MM.1S (cell line): ENCODE results near the gene TRIM8.
A peak's percentile ranks its signal among the peaks of the same experiment; 100 is the strongest.

ENCODE experiments used
- DNase-seq: peaks from one replicate; pipeline ENCODE4 v3.0.0-alpha.2; 2015
- H2AFZ ChIP-seq: fragments of 300-600 bp; sonication (generic); 2 replicates; pipeline ENCODE4 v1.6.0; 2016; ENCODE audit warnings: antibody characterized with exemption, low read length
- H3F3A ChIP-seq: fragments of 300-600 bp; sonication (generic); 2 replicates; pipeline ENCODE4 v1.6.1; 2016; ENCODE audit warnings: mild to moderate bottlenecking, antibody characterized with exemption, low read length, moderate library complexity, mixed read lengths; ENCODE audit not compliant: insufficient read depth
- H3K27ac ChIP-seq: fragments of 300-600 bp; sonication (generic); 2 replicates; pipeline ENCODE4 v1.5.1; 2016; ENCODE audit warnings: mild to moderate bottlenecking, low read length
- H3K27me3 ChIP-seq: fragments of 300-600 bp; sonication (generic); replicated peaks from 2 replicates; pipeline ENCODE4 v1.6.0; 2016; ENCODE audit warnings: low read length; ENCODE audit not compliant: insufficient read depth
- H3K36me3 ChIP-seq: fragments of 300-600 bp; sonication (generic); replicated peaks from 2 replicates; pipeline ENCODE4 v1.6.1; 2016; ENCODE audit warnings: mild to moderate bottlenecking, low read length, mixed read lengths; ENCODE audit not compliant: insufficient read depth
- H3K4me1 ChIP-seq: fragments of 300-600 bp; sonication (generic); 2 replicates; pipeline ENCODE4 v1.6.1; 2016; ENCODE audit warnings: low read length, mixed read lengths
- H3K4me2 ChIP-seq: fragments of 300-600 bp; sonication (generic); 2 replicates; pipeline ENCODE4 v1.6.0; 2016; ENCODE audit warnings: low read depth, low read length
- H3K4me3 ChIP-seq: fragments of 300-600 bp; sonication (generic); 2 replicates; pipeline ENCODE4 v1.5.1; 2016; ENCODE audit warnings: low read length, mixed read lengths
- H3K79me2 ChIP-seq: fragments of 300-600 bp; sonication (generic); 2 replicates; pipeline ENCODE4 v1.6.1; 2016; ENCODE audit warnings: mixed run types, low read length, mixed read lengths
- H3K9ac ChIP-seq: fragments of 300-600 bp; sonication (generic); 2 replicates; pipeline ENCODE4 v1.6.1; 2016; ENCODE audit warnings: low read length, mixed read lengths
- H3K9me2 ChIP-seq: fragments of 300-600 bp; sonication (generic); replicated peaks from 2 replicates; pipeline ENCODE4 v1.6.1; 2016; ENCODE audit warnings: mild to moderate bottlenecking, low read length, mixed read lengths; ENCODE audit not compliant: insufficient read depth
- H3K9me3 ChIP-seq: fragments of 300-600 bp; sonication (generic); replicated peaks from 2 replicates; pipeline ENCODE4 v1.6.1; 2016; ENCODE audit warnings: mild to moderate bottlenecking, low read length, mixed read lengths; ENCODE audit not compliant: insufficient read depth
- H4K20me1 ChIP-seq: fragments of 300-600 bp; sonication (generic); 2 replicates; pipeline ENCODE4 v1.6.1; 2016; ENCODE audit warnings: mild to moderate bottlenecking, low read length, moderate library complexity, mixed read lengths; ENCODE audit not compliant: insufficient read depth
- EZH2 ChIP-seq: fragments of 300-600 bp; sonication (generic); optimal IDR thresholded peaks from 2 replicates; pipeline ENCODE3; 2017; ENCODE audit warnings: low read depth, mild to moderate bottlenecking, antibody characterized with exemption, low read length, mixed read lengths
- EZH2phosphoT487 ChIP-seq: fragments of 300-600 bp; sonication (generic); IDR thresholded peaks from 2 replicates; pipeline ENCODE4 v1.6.1; 2018; ENCODE audit warnings: antibody characterized with exemption, low read length
- TF ChIP-seq, protein P1 (sequence below): fragments of 300-600 bp; sonication (generic); IDR thresholded peaks from 2 replicates; pipeline ENCODE4 v1.5.1; 2016; ENCODE audit warnings: antibody characterized with exemption, low read length, mixed read lengths

TRIM8 gene

DNA sequence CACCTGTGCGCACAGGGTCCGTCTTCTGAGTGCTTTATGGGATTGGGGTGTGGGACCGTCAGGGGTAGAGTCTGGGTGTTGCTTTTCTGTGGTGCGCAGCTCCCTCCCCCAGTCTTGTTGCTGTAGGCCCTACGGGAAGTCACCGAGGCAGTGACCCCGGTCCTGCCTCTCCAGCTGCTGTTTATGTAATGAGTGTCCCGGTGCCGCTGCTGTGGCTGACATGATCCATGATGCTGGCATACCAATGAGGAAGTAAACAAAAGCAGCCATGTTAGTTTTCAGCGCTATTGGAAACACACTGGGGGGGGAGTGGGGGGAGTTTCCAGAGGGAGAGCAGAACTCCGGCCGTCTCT lies 1.1 kb downstream of the TRIM8 start:
- Histone ChIP-seq H3F3A (peaks cover 28% of the 10 kb centered on the region), H3K27ac (peak overlapping the region; percentile 94), H3K9ac (peak overlapping the region; percentile 94), H3K9me3 (no peaks in the 10 kb centered on the region), H4K20me1 (peaks cover 21% of the 10 kb centered on the region), H3K9me2 (no peaks in the 10 kb centered on the region), H2AFZ (peak overlapping the region; percentile 39; the same call in 1 of the 2 replicates), H3K27me3 (no peaks in the 10 kb centered on the region), H3K4me1 (peaks cover 36% of the 10 kb centered on the region), H3K79me2 (peaks cover 68% of the 10 kb centered on the region), H3K4me2 (peak overlapping the region; percentile 85), H3K4me3 (peak overlapping the region; percentile 94), H3K36me3 (no peaks in the 10 kb centered on the region)
- no peak for DNase-seq
- TF ChIP-seq, protein P1, sequence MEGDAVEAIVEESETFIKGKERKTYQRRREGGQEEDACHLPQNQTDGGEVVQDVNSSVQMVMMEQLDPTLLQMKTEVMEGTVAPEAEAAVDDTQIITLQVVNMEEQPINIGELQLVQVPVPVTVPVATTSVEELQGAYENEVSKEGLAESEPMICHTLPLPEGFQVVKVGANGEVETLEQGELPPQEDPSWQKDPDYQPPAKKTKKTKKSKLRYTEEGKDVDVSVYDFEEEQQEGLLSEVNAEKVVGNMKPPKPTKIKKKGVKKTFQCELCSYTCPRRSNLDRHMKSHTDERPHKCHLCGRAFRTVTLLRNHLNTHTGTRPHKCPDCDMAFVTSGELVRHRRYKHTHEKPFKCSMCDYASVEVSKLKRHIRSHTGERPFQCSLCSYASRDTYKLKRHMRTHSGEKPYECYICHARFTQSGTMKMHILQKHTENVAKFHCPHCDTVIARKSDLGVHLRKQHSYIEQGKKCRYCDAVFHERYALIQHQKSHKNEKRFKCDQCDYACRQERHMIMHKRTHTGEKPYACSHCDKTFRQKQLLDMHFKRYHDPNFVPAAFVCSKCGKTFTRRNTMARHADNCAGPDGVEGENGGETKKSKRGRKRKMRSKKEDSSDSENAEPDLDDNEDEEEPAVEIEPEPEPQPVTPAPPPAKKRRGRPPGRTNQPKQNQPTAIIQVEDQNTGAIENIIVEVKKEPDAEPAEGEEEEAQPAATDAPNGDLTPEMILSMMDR: no peak
- TF ChIP-seq EZH2phosphoT487 (no peak), EZH2 (no peak)

DNA sequence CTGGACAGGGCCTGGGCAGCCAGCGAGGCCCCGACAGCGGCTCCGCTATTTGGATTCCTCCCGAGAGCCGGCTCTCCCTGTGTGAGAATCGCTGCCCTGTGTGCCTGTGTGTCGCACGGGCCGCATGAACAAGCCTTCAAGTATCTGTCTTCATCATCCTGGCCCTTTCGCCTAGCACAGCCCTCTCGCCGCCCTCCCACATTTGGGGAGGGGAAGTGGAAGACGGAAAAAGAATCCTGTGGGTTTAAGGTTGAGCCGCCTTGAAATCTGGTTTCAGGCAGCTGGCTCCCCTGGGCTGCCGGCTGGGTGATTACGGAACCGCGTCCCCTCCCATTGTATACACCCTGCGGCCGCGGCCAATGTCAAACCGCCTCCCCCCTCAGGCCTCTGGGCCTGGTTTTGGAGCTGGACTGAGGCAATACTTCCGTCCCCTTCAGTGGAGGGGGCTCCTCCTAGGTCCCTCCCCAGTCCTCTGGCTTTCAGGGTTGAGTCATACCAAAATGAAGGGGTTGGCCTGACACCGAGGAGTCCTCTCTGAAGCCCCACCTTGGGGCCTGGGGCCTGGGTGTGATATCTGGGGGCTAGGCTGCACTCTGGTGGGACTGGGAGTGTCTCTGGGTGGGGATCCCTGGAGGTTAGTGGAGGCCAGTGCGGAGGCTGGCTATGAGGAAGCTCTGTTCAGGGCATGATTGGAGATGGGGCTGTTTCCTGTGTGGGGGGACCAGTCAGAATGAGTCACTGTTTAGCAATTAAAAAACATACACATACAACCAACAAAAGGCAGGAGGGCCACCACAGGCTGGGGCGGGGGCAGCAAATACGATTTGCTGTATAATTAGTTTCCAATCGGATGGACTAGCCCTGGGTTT lies 1.7 kb downstream of the TRIM8 start:
- H3K4me1 ChIP-seq: peaks cover 42% of the 10 kb centered on the region
- TF ChIP-seq EZH2phosphoT487: no peak
- TF ChIP-seq, protein P1: no peak
- no peak for TF ChIP-seq EZH2
- H2AFZ ChIP-seq: peak overlapping the region; percentile 25; the same call in 1 of the 2 replicates
- peak overlapping the region; percentile 94 for H3K4me3 ChIP-seq
- peaks cover 74% of the 10 kb centered on the region for H3K79me2 ChIP-seq
- peak overlapping the region; percentile 85 for H3K4me2 ChIP-seq
- peaks cover 23% of the 10 kb centered on the region for H4K20me1 ChIP-seq
- no peaks in the 10 kb centered on the region for H3K27me3 ChIP-seq
- no peaks in the 10 kb centered on the region for H3K36me3 ChIP-seq
- H3K9ac ChIP-seq: peak overlapping the region; percentile 94
- no peaks in the 10 kb centered on the region for H3K9me3 ChIP-seq
- no peaks in the 10 kb centered on the region for H3K9me2 ChIP-seq
- peak overlapping the region; percentile 94 for H3K27ac ChIP-seq
- DNase-seq: peak; percentile 85
- peaks cover 28% of the 10 kb centered on the region for H3F3A ChIP-seq

DNA sequence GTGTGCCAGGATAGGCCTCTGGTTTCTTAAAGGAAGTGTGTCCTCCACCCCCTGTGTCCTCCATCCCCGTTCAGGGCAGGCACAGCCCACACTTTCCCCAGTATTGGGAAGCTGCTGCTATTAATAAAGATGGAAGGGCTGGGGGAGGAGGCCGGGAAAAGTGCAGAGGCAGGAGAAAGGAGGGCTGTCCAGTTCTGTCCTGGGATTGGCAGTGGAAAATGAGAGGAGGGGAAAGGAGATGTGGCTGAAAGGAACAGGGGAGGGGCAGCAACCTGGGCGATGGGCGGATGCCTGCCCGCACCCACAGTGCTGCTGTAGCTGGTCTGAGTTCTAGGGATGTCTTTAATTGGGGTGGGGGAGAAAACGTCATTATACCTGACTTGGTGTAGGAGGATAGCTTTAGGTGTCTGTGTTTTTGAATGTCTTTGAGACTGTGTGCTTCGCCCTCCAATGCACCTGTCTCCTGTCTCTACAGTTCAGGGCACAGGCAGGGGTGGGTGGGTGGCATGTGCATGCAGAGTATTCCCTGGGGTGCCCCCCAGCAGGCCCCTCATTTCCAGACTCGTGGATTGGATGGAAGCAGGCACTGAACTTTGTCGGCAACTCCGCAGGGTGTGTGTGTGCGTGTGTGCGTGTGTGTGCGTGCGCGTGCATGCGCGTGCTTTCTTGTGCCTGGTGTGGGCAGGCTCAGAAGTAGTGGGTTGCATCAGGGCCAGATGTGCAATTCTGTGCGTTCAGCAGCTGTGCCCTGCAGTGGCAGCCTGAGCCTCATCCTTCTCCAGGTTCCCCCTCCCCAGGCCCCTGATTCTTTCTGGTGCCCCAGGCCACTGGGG lies 2.5 kb downstream of the TRIM8 start:
- H3K4me1 ChIP-seq: peaks cover 51% of the 10 kb centered on the region
- H3K36me3 ChIP-seq: no peaks in the 10 kb centered on the region
- H3F3A ChIP-seq: peaks cover 24% of the 10 kb centered on the region
- no peak for TF ChIP-seq EZH2phosphoT487
- TF ChIP-seq, protein P1: no peak
- TF ChIP-seq EZH2: no peak
- peak overlapping the region; percentile 94 for H3K9ac ChIP-seq
- no peaks in the 10 kb centered on the region for H3K27me3 ChIP-seq
- no peaks in the 10 kb centered on the region for H3K9me3 ChIP-seq
- H2AFZ ChIP-seq: no peak overlapping the region
- peak overlapping the region; percentile 85 for H3K4me2 ChIP-seq
- H3K4me3 ChIP-seq: peak overlapping the region; percentile 94
- DNase-seq: no peak
- H4K20me1 ChIP-seq: peaks cover 28% of the 10 kb centered on the region
- peaks cover 82% of the 10 kb centered on the region for H3K79me2 ChIP-seq
- H3K27ac ChIP-seq: peak overlapping the region; percentile 94; the same call in 1 of the 2 replicates
- H3K9me2 ChIP-seq: no peaks in the 10 kb centered on the region
